Adrenal gland (tissue), 12 donors: Measurements from ENCODE around the gene DUS2. TPM values are rescaled to one million over a fixed set of nuclear protein-coding genes. Genes with fewer than 3 reads are reported as not detected.
"Not testable (repeated sequence)": the region's sequence is repeated elsewhere in the genome, so short reads cannot be mapped to it uniquely, and the experiment has no call there.

Source experiments
- DNase-seq, 7 donors: peaks; one replicate each; pipeline ENCODE4 v3.0.0-alpha.2; 2019 to 2020
- H3K27ac ChIP-seq, 5 donors: fragments of 200-600 bp; sonication (generic) in 4 of 5; 1 replicate in 3 of 5; 2 replicates in 2 of 5; pipeline versions ENCODE4 v1.5.1 to v1.8.0; 2016 to 2020; ENCODE audit warnings: mild to moderate bottlenecking in 1 of 5
- H3K27me3 ChIP-seq: fragments of 200-600 bp; 2 replicates; pipeline ENCODE4 v1.8.0; 2021
- H3K36me3 ChIP-seq, 2 donors: fragments of 200-600 bp; replicated peaks in 1 of 2; 1 replicate in 1 of 2; 2 replicates in 1 of 2; pipeline versions ENCODE4 v1.5.1 to v1.8.0; 2018 to 2022
- H3K4me1 ChIP-seq, 2 donors: fragments of 200-600 bp; replicated peaks in 1 of 2; 1 replicate in 1 of 2; 2 replicates in 1 of 2; pipeline versions ENCODE4 v1.5.1 to v1.8.0; 2018 to 2021
- H3K4me3 ChIP-seq, 4 donors: fragments of 200-600 bp; sonication (generic) in 3 of 4; one replicate each; pipeline ENCODE4 v1.5.1; 2016 to 2018
- H3K9me3 ChIP-seq, 3 donors: fragments of 200-600 bp; sonication (generic) in 1 of 3; replicated peaks in 1 of 3; 1 replicate in 2 of 3; 2 replicates in 1 of 3; pipeline versions ENCODE4 v1.5.1 to v1.8.0; 2016 to 2021
- POLR2A ChIP-seq, 2 donors: fragments of 450-650 bp; IDR thresholded peaks; one replicate each; pipeline ENCODE4 v1.6.1; 2017; ENCODE audit warnings: antibody characterized with exemption in 2 of 2, mild to moderate bottlenecking in 2 of 2, moderate library complexity in 1 of 2
- WGBS, 4 donors: extraction: QIAGEN DNeasy Blood & Tissue Kit in 2 of 4; methylation state at CpG; one replicate each; pipeline versions ENCODE4 v1.1.5 to v1.1.7; 2013 to 2017; 5-methylcytosine and 5-hydroxymethylcytosine counted together
- intact Hi-C, 2 donors: fragments of 100-400 bp; cut with DNase I; formaldehyde crosslinking; loops; one replicate each; pipeline versions ENCODE4 v1.14.1 to v1.15.0; 2022 to 2023
- polyA plus RNA-seq, 3 donors: library from polyadenylated mRNA; stranded (reverse); fragments of 200-250 nt in 2 of 3; fragments of 350-450 nt in 1 of 3; fragmentation: Illumina TruSeq in 1 of 3; extraction: RNeasy Lipid Tissue Mini Kit (QIAGEN cat#74804) in 1 of 3; gene quantifications; one replicate each; pipeline ENCODE4 v1.2.3, GENCODE V29; 2013 to 2014
- total RNA-seq, 9 donors: library from RNA; depleted of rRNA in 4 of 9; stranded (reverse); fragments of >200 nt in 4 of 9; fragments of 120-200 nt in 1 of 9; fragmentation: NEBNext Ultra II Directional in 1 of 9; extraction: Animal tissue kit (Norgen Biotek cat#: 25700) in 1 of 9; gene quantifications; one replicate each; pipeline versions ENCODE4 v1.1.0 to v1.2.4, GENCODE V29; 2013 to 2023
- TF ChIP-seq, protein P1 (sequence below), 6 experiments: fragments of 450-650 bp in 4 of 6; fragments of 200-600 bp in 2 of 6; sonication (generic) in 1 of 6; IDR thresholded peaks; 1 replicate in 5 of 6; 2 replicates in 1 of 6; pipeline versions ENCODE4 v1.5.1 to v1.8.0; 2016 to 2021; ENCODE audit warnings: antibody characterized with exemption in 6 of 6, mild to moderate bottlenecking in 2 of 6, moderate library complexity in 1 of 6
- donor health status: healthy with polysubstance abuse.
- donor health status: Bipolar disorder and iron deficiency.
- donor health status: DM: yes; HTN: yes; CAD: no.
- donor health status: DM: no; HTN: no; CAD: no.
- donor health status: DM: no; HTN: no; CAD: no.
- donor health status: DM: yes; HTN: yes; CAD: no.

The DUS2 gene
- total and polyA plus RNA-seq, 12 donors: 6.3 to 25.3 (median 12.7) TPM

- Histone ChIP-seq H3K27ac (no peak overlapping the region), H3K36me3 (no peaks in the 10 kb centered on the region), H3K4me1 (peaks cover 21 to 74% of the 10 kb centered on the region in 2 donors), H3K27me3 (no peaks in the 10 kb centered on the region), H3K4me3 (no peak overlapping the region), H3K9me3 (no peaks in the 10 kb centered on the region)
- no peak for DNase-seq
- no peak for TF ChIP-seq POLR2A (IDR thresholded peaks at IDR 0.05)
- TF ChIP-seq, protein P1, sequence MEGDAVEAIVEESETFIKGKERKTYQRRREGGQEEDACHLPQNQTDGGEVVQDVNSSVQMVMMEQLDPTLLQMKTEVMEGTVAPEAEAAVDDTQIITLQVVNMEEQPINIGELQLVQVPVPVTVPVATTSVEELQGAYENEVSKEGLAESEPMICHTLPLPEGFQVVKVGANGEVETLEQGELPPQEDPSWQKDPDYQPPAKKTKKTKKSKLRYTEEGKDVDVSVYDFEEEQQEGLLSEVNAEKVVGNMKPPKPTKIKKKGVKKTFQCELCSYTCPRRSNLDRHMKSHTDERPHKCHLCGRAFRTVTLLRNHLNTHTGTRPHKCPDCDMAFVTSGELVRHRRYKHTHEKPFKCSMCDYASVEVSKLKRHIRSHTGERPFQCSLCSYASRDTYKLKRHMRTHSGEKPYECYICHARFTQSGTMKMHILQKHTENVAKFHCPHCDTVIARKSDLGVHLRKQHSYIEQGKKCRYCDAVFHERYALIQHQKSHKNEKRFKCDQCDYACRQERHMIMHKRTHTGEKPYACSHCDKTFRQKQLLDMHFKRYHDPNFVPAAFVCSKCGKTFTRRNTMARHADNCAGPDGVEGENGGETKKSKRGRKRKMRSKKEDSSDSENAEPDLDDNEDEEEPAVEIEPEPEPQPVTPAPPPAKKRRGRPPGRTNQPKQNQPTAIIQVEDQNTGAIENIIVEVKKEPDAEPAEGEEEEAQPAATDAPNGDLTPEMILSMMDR (IDR thresholded peaks at IDR 0.05): no peak
- 83 to 88% (median 84%) methylated on average over 4 of the region's 4 CpGs for WGBS, 4 donors
- intact Hi-C loops: no loop called here
These were observed 66.0 kb downstream of the DUS2 start for GRCh38 chr16:68089067-68089466.

DNA sequence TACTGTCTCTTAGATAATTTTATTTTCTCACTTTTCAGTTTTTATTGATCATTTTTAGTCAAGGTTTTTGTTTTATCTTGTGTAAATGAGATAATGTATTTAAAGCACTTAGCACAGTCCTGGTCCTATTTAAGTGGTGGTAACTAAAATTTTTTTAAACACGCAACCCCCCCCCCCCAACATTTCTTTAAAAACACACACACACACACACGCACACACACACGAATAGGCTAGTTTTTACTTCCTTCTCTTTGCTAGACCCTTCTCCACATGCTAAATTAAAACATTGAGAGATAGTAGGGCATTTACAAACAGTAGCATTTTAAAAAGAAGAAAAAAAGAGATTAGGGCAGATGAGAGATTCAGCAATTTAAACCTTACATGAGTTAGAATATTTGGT, 67.0 kb downstream of the DUS2 start:
- WGBS, 4 donors: 40 to 56% (median 44%) methylated on average over 3 of the region's 3 CpGs
- no peak for DNase-seq
- H3K36me3 ChIP-seq: no peaks in the 10 kb centered on the region
- no peak overlapping the region for H3K27ac ChIP-seq
- no peaks in the 10 kb centered on the region for H3K9me3 ChIP-seq
- TF ChIP-seq POLR2A (IDR thresholded peaks at IDR 0.05): no peak
- TF ChIP-seq, protein P1 (IDR thresholded peaks at IDR 0.05): no peak
- H3K4me3 ChIP-seq: no peak overlapping the region
- intact Hi-C loops: loop anchor here in 1 of 2 donors (10.0 kb wide), 1 partner anchor 145 kb away; the partner anchor contains the start of gene ESRP2
- peaks cover 24 to 79% of the 10 kb centered on the region in 2 donors for H3K4me1 ChIP-seq
- no peaks in the 10 kb centered on the region for H3K27me3 ChIP-seq

GRCh38 chr16:68090533-68090932, 67.4 kb downstream of the DUS2 start:
- WGBS, 4 donors: 55 to 69% (median 67%) methylated on average over 3 of the region's 3 CpGs
- TF ChIP-seq, protein P1 (IDR thresholded peaks at IDR 0.05): no peak
- no peak for TF ChIP-seq POLR2A (IDR thresholded peaks at IDR 0.05)
- Histone ChIP-seq H3K4me3 (no peak overlapping the region), H3K36me3 (no peaks in the 10 kb centered on the region), H3K27me3 (no peaks in the 10 kb centered on the region), H3K27ac (no peak overlapping the region), H3K9me3 (no peaks in the 10 kb centered on the region), H3K4me1 (peaks cover 24 to 82% of the 10 kb centered on the region in 2 donors)
- no peak for DNase-seq
- intact Hi-C loops: loop anchor here in 1 of 2 donors (10.0 kb wide), 1 partner anchor 144 kb away; the partner anchor contains the start of gene ESRP2

DNA sequence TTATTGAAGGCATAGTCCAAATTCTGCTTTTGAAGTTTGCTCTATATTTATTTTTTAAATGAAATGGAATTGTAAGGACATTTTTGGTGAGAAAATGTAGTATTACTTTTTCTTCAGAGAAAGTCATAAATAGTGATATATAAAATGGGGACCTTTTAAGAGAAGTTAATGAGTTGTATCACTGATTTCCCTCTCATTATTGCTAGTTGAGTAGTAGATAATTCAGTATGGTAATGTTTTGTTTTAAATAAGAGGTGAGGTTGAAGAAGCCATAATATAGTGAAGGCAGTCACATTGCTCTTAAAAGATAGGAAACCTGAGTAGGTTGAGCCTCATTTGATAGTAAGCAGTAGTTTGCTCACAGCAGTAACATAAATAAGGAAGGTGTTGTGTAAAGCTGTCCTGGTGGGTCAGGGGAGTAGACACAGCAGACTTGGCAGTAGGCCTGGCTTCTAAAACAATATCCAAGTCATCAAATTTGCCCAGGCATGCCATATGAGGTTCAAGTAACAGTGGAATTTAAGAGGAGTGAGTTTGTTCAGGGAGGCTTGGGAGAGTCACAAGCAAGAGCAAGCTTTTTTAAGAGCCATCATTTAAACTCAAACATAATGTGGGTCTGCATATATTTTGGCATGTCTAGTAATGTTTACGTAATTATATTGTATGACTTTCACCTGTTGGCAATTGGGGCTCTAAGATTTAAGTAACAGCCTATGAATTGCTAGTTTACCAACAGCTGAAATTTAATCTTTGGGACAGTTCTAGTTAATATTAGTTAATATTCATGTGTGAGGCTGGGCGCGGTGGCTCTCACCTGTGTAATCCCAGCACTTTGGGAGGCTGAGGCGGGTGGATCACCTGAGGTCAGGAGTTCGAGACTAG, 68.5 kb downstream of the DUS2 start:
- TF ChIP-seq, protein P1 (IDR thresholded peaks at IDR 0.05): no peak
- TF ChIP-seq POLR2A (IDR thresholded peaks at IDR 0.05): no peak
- Histone ChIP-seq H3K4me1 (peaks cover 24 to 81% of the 10 kb centered on the region in 2 donors), H3K9me3 (no peaks in the 10 kb centered on the region), H3K27me3 (no peaks in the 10 kb centered on the region), H3K27ac (peak overlapping the region in 1 of 5 donors; percentile 23), H3K36me3 (no peaks in the 10 kb centered on the region), H3K4me3 (no peak overlapping the region)
- no peak for DNase-seq
- intact Hi-C loops: loop anchor here in 1 of 2 donors (10.0 kb wide), 1 partner anchor 143 kb away; the partner anchor contains the start of gene ESRP2
- 95 to 97% (median 96%) methylated on average over 5 of the region's 5 CpGs for WGBS, 4 donors

- 89 to 94% (median 92%) methylated on average over 10 of the region's 10 CpGs for WGBS, 4 donors
- not testable (repeated sequence) for H3K27ac ChIP-seq, H3K9me3 ChIP-seq, DNase-seq, H3K27me3 ChIP-seq, H3K36me3 ChIP-seq, H3K4me3 ChIP-seq
- H3K4me1 ChIP-seq: peaks cover 21 to 74% of the 10 kb centered on the region in 2 donors
- intact Hi-C loops: loop anchor here in 1 of 2 donors (10.0 kb wide), 1 partner anchor 143 kb away; the partner anchor contains the start of gene ESRP2
These were observed 69.2 kb downstream of the DUS2 start for GRCh38 chr16:68092275-68092674.
